H1 (cell line): ENCODE results near the gene UROC1. TPM values are rescaled to one million over a fixed set of nuclear protein-coding genes. Genes with fewer than 3 reads are reported as not detected.

Experiments
- CTCF ChIA-PET: fragments of 300-600 bp; sonication (Branson Sonifier 250); formaldehyde crosslinking; loops from one replicate; lab custom pipeline; 2021; ENCODE audit not compliant: partially characterized antibody; lab: Charles Lee
- POLR2A ChIA-PET: fragments of 300-600 bp; sonication (Branson Sonifier 250); formaldehyde crosslinking; loops from one replicate; lab custom pipeline; 2021; ENCODE audit warnings: inconsistent platforms; ENCODE audit not compliant: partially characterized antibody; lab: Charles Lee
- DNase-seq, 2 experiments: peaks; one replicate each; pipeline versions ENCODE4 v3.0.0 to v3.0.0-alpha.2; 2010 to 2022; ENCODE audit warnings: low spot score in 2 of 2, low read depth in 1 of 2, mixed read lengths in 1 of 2
- FAIRE-seq: peaks from 2 replicates; lab custom pipeline; 2011; peaks lifted over from hg19 to GRCh38; lab: Jason Lieb, UNC
- H2AFZ ChIP-seq: 2 replicates; pipeline ENCODE4 v1.8.1; 2012; ENCODE audit warnings: low read length, inconsistent platforms
- H2AK5ac ChIP-seq: 2 replicates; pipeline ENCODE4 v1.6.1; 2013; ENCODE audit warnings: low read depth, low read length
- H2BK120ac ChIP-seq: replicated peaks from 2 replicates; pipeline ENCODE3; 2013; ENCODE audit warnings: low read depth, low read length, inconsistent platforms
- H2BK12ac ChIP-seq: 2 replicates; pipeline ENCODE4 v1.6.1; 2013; ENCODE audit warnings: low read depth, low read length
- H2BK15ac ChIP-seq: 2 replicates; pipeline ENCODE4 v1.6.1; 2013; ENCODE audit warnings: low read length
- H2BK20ac ChIP-seq: 2 replicates; pipeline ENCODE4 v1.6.1; 2013; ENCODE audit warnings: low read length
- H2BK5ac ChIP-seq: 2 replicates; pipeline ENCODE4 v1.6.1; 2013; ENCODE audit warnings: low read depth, low read length
- H3K14ac ChIP-seq: 2 replicates; pipeline ENCODE4 v1.6.1; 2013; ENCODE audit warnings: inconsistent platforms; ENCODE audit not compliant: insufficient read length
- H3K18ac ChIP-seq: 2 replicates; pipeline ENCODE4 v1.6.1; 2013; ENCODE audit warnings: low read length; ENCODE audit errors: extremely low read depth
- H3K23ac ChIP-seq: 2 replicates; pipeline ENCODE4 v1.6.1; 2013; ENCODE audit warnings: inconsistent platforms; ENCODE audit not compliant: insufficient read length
- H3K23me2 ChIP-seq: 2 replicates; pipeline ENCODE4 v1.6.1; 2013; ENCODE audit warnings: low read depth, low read length
- H3K27ac ChIP-seq: 2 replicates; pipeline ENCODE4 v1.6.1; 2011; ENCODE audit warnings: low read depth, low read length, inconsistent platforms
- H3K27me3 ChIP-seq, 4 experiments: replicated peaks in 1 of 4; 1 replicate in 1 of 4; 2 replicates in 3 of 4; pipeline versions ENCODE4 v1.6.1 to v1.8.1; 2011 to 2013; ENCODE audit warnings: low read length in 3 of 4, mild to moderate bottlenecking in 3 of 4, inconsistent platforms in 2 of 4, mixed read lengths in 2 of 4, moderate library complexity in 1 of 4; ENCODE audit not compliant: control insufficient read depth in 3 of 4, insufficient read depth in 3 of 4; ENCODE audit errors: extremely low read depth in 1 of 4
- H3K36me3 ChIP-seq, 4 experiments: 2 replicates each; pipeline versions ENCODE4 v1.6.1 to v1.8.1; 2011 to 2013; ENCODE audit warnings: mild to moderate bottlenecking in 4 of 4, low read length in 3 of 4, moderate library complexity in 2 of 4, control low read depth in 1 of 4, inconsistent platforms in 1 of 4; ENCODE audit not compliant: insufficient read depth in 4 of 4, control insufficient read depth in 2 of 4
- H3K4ac ChIP-seq: replicated peaks from 2 replicates; pipeline ENCODE3; 2013; ENCODE audit warnings: low read length, low read depth, mixed read lengths, inconsistent platforms; ENCODE audit not compliant: insufficient read length
- H3K4me1 ChIP-seq, 4 experiments: replicated peaks in 1 of 4; 1 replicate in 1 of 4; 2 replicates in 3 of 4; pipeline versions ENCODE4 v1.6.1 to v1.8.1; 2011 to 2013; ENCODE audit warnings: low read length in 3 of 4, inconsistent platforms in 2 of 4, mixed read lengths in 1 of 4; ENCODE audit not compliant: insufficient read depth in 4 of 4, control insufficient read depth in 3 of 4
- H3K4me2 ChIP-seq, 2 experiments: 2 replicates each; pipeline versions ENCODE4 v1.6.1 to v1.8.1; 2011 to 2013; ENCODE audit warnings: low read depth in 2 of 2, low read length in 2 of 2, control low read depth in 1 of 2, inconsistent platforms in 1 of 2, mild to moderate bottlenecking in 1 of 2; ENCODE audit not compliant: insufficient read depth in 1 of 2
- H3K4me3 ChIP-seq, 4 experiments: fragments of 200-600, 300-600 bp in 1 of 4; sonication (generic), shearing (Covaris generic), sonication (Bioruptor Twin) in 1 of 4; 2 replicates each; pipeline versions ENCODE4 v1.5.1 to v1.8.1; 2011 to 2016; ENCODE audit warnings: low read length in 4 of 4, low read depth in 3 of 4, control low read depth in 2 of 4, inconsistent platforms in 2 of 4, mild to moderate bottlenecking in 2 of 4, mixed read lengths in 1 of 4, moderate library complexity in 1 of 4; ENCODE audit not compliant: insufficient read depth in 2 of 4; ENCODE audit errors: extremely low read depth in 1 of 4
- H3K56ac ChIP-seq: replicated peaks from 2 replicates; pipeline ENCODE3; 2013; ENCODE audit warnings: low read depth, mild to moderate bottlenecking, mixed read lengths, low read length, inconsistent platforms; ENCODE audit not compliant: insufficient read length
- H3K79me1 ChIP-seq: 2 replicates; pipeline ENCODE4 v1.6.1; 2013; ENCODE audit warnings: low read depth, low read length, control low read depth
- H3K79me2 ChIP-seq, 2 experiments: 2 replicates each; pipeline versions ENCODE4 v1.6.1 to v1.8.1; 2012 to 2013; ENCODE audit warnings: low read length in 2 of 2, mild to moderate bottlenecking in 2 of 2, inconsistent platforms in 1 of 2; ENCODE audit not compliant: insufficient read depth in 2 of 2, control insufficient read depth in 1 of 2
- H3K9ac ChIP-seq, 4 experiments: replicated peaks in 1 of 4; 1 replicate in 1 of 4; 2 replicates in 3 of 4; pipeline versions ENCODE4 v1.6.1 to v1.8.1; 2011 to 2013; ENCODE audit warnings: low read depth in 3 of 4, low read length in 3 of 4, control low read depth in 2 of 4, mild to moderate bottlenecking in 2 of 4, moderate library complexity in 2 of 4, inconsistent platforms in 1 of 4; ENCODE audit errors: extremely low read depth in 1 of 4
- H3K9me3 ChIP-seq, 2 experiments: 2 replicates each; pipeline versions ENCODE4 v1.6.1 to v1.8.1; 2012 to 2013; ENCODE audit warnings: mild to moderate bottlenecking in 2 of 2, moderate library complexity in 2 of 2, control low read depth in 1 of 2, inconsistent platforms in 1 of 2, low read depth in 1 of 2, low read length in 1 of 2, mixed read lengths in 1 of 2; ENCODE audit not compliant: insufficient read depth in 2 of 2
- H4K20me1 ChIP-seq, 2 experiments: replicated peaks in 1 of 2; 2 replicates each; pipeline versions ENCODE3 to v1.8.1; 2011 to 2013; ENCODE audit warnings: inconsistent platforms in 2 of 2, low read length in 2 of 2, mild to moderate bottlenecking in 1 of 2; ENCODE audit not compliant: insufficient read depth in 2 of 2, control insufficient read depth in 1 of 2
- H4K5ac ChIP-seq: 2 replicates; pipeline ENCODE4 v1.6.1; 2013; ENCODE audit warnings: low read length, low read depth, mixed read lengths, inconsistent platforms; ENCODE audit not compliant: insufficient read length
- H4K8ac ChIP-seq: 2 replicates; pipeline ENCODE4 v1.8.0; 2013; ENCODE audit warnings: mild to moderate bottlenecking, moderate library complexity, low read length, inconsistent platforms; ENCODE audit not compliant: insufficient read depth; ENCODE audit errors: extremely low read depth
- H4K91ac ChIP-seq: replicated peaks from 2 replicates; pipeline ENCODE3; 2013; ENCODE audit warnings: low read length, mixed read lengths, inconsistent platforms; ENCODE audit not compliant: insufficient read length
- E2F6 ChIP-seq: IDR thresholded peaks from 2 replicates; pipeline ENCODE4 v1.6.1; 2012; ENCODE audit warnings: inconsistent platforms
- EP300 ChIP-seq, 2 experiments: IDR thresholded peaks; 1 replicate in 1 of 2; 2 replicates in 1 of 2; pipeline ENCODE4 v1.6.1; 2011 to 2012; ENCODE audit warnings: low read depth in 2 of 2, low read length in 2 of 2, mild to moderate bottlenecking in 2 of 2, borderline replicate concordance in 1 of 2, inconsistent platforms in 1 of 2, moderate library complexity in 1 of 2
- WGBS, 2 experiments: shearing (Covaris generic) in 1 of 2; methylation state at CpG; one replicate each; pipeline versions ENCODE4 v1.1.6 to v1.1.7; 2013 to 2015; ENCODE audit warnings: low lambda C conversion rate in 2 of 2, mixed read lengths in 2 of 2, inconsistent platforms in 1 of 2, low coverage in 1 of 2, missing lambda C conversion rate in 1 of 2; ENCODE audit not compliant: insufficient replicate concordance in 2 of 2, insufficient coverage in 1 of 2, insufficient read length in 1 of 2; ENCODE audit errors: extremely low coverage in 1 of 2, missing lambda C conversion rate in 1 of 2; 5-methylcytosine and 5-hydroxymethylcytosine counted together
- polyA plus RNA-seq, 7 experiments: library from polyadenylated mRNA; depleted of rRNA in 3 of 7; stranded (reverse) in 5 of 7; unstranded in 2 of 7; fragments of >200 nt in 5 of 7; fragments of 200-250 nt in 2 of 7; gene quantifications; 1 replicate in 5 of 7; 2 replicates in 1 of 7; 4 replicates in 1 of 7; pipeline versions ENCODE4 v1.2.1 to v1.2.3, GENCODE V29; 2011 to 2013; ENCODE audit warnings: missing spikeins in 2 of 7, mixed read lengths in 2 of 7
- total RNA-seq: library from RNA; stranded (reverse); fragmentation: NEBNext Ultra II Directional; extraction: Animal tissue kit (Norgen Biotek cat#: 25700); gene quantifications from 2 replicates; pipeline ENCODE4 v1.2.1, GENCODE V29; 2021

The UROC1 gene
- total and polyA plus RNA-seq, 2 of the 8 experiments (the other 6 are each of a cell fraction or from before 2014, with no cell fraction given): 0.03 TPM; not detected in 1

- no peak overlapping the region for H4K8ac ChIP-seq
- H3K9ac ChIP-seq: no peak overlapping the region
- no peak overlapping the region for H3K27ac ChIP-seq
- no peak overlapping the region for H2BK5ac ChIP-seq
- 87% methylated on average over 18 of the region's 18 CpGs; no CpG with 5 or more reads in 1 of the 2 experiments for WGBS, 2 experiments
- no peak overlapping the region for H2BK12ac ChIP-seq
- no peaks in the 10 kb centered on the region for H3K4me1 ChIP-seq
- H3K4me2 ChIP-seq: no peak overlapping the region
- no peaks in the 10 kb centered on the region for H3K9me3 ChIP-seq
- no peaks in the 10 kb centered on the region for H3K79me1 ChIP-seq
- no peak overlapping the region for H3K56ac ChIP-seq
- no peaks in the 10 kb centered on the region for H3K27me3 ChIP-seq
- H4K91ac ChIP-seq: no peak overlapping the region
- no peak overlapping the region for H2BK120ac ChIP-seq
- H4K5ac ChIP-seq: no peak overlapping the region
- H3K14ac ChIP-seq: no peak overlapping the region
- H3K4ac ChIP-seq: no peak overlapping the region
- H3K23ac ChIP-seq: no peak overlapping the region
- no peaks in the 10 kb centered on the region for H4K20me1 ChIP-seq
- H2AFZ ChIP-seq: no peak overlapping the region
- ChIA-PET POLR2A (interaction anchor here (0.7 to 1.2 kb wide), 2 partner anchors 35 to 36 kb away, joined by 3 read pairs; no protein-coding TSS in a partner anchor), CTCF (interaction anchor here (0.9 to 5.8 kb wide), 8 partner anchors 10 to 963 kb away, joined by 3 to 35 read pairs (median 4); partner anchors contain the start of gene CHST13)
- DNase-seq (no peak), FAIRE-seq (no peak)
- no peaks in the 10 kb centered on the region; the same call in 1 of the 2 replicates for H3K23me2 ChIP-seq
- H3K4me3 ChIP-seq: no peak overlapping the region
- TF ChIP-seq EP300 (IDR thresholded peaks at IDR 0.05; ENCODE audit: borderline replicate concordance in 1 of 2, low read depth in 2 of 2, low read length in 2 of 2): no peak
- TF ChIP-seq E2F6: peak; percentile 39; the same call in 1 of the 2 replicates
- no peak overlapping the region for H3K18ac ChIP-seq
- H2AK5ac ChIP-seq: no peak overlapping the region
- H3K36me3 ChIP-seq: no peaks in the 10 kb centered on the region
- H2BK20ac ChIP-seq: no peak overlapping the region
- no peaks in the 10 kb centered on the region for H3K79me2 ChIP-seq
- no peak overlapping the region for H2BK15ac ChIP-seq
These were observed 7.8 kb downstream of the UROC1 start for GRCh38 chr3:126509597-126510307.
